Cardiac fibroblast (primary cell): ENCODE data around the gene SHROOM2.

Experiments
- DNase-seq, 2 donors: peaks; one replicate each; pipeline versions ENCODE4 v3.0.0 to v3.0.0-alpha.2; 2010; ENCODE audit warnings: low read depth in 2 of 2
- H3K4me3 ChIP-seq, 2 donors: replicated peaks in 1 of 2; 1 replicate in 1 of 2; 2 replicates in 1 of 2; pipeline ENCODE4 v1.5.1; 2011; ENCODE audit warnings: low read depth in 2 of 2, low read length in 2 of 2, mild to moderate bottlenecking in 2 of 2, moderate library complexity in 1 of 2
- CTCF ChIP-seq: IDR thresholded peaks from one replicate; pipeline ENCODE4 v1.5.1; 2011; ENCODE audit warnings: low read depth, mild to moderate bottlenecking, low read length, inconsistent platforms

SHROOM2 gene

GRCh38 chrX:9935436-9935835 is 149.2 kb downstream of the SHROOM2 start:
- DNase-seq = no peak
- H3K4me3 ChIP-seq = no peak overlapping the region
- TF ChIP-seq CTCF = no peak

GRCh38 chrX:9937761-9938160 is 151.5 kb downstream of the SHROOM2 start:
- H3K4me3 ChIP-seq = no peak overlapping the region
- no peak for DNase-seq
- TF ChIP-seq CTCF = no peak

- H3K4me3 ChIP-seq = no peak overlapping the region
- no peak for TF ChIP-seq CTCF
- no peak for DNase-seq
These were observed 152.3 kb downstream of the SHROOM2 start for GRCh38 chrX:9938516-9938915.

GRCh38 chrX:9940421-9940820 is 154.2 kb downstream of the SHROOM2 start:
- DNase-seq = peak; percentile 33 to 54
- H3K4me3 ChIP-seq = no peak overlapping the region
- no peak for TF ChIP-seq CTCF

GRCh38 chrX:9942086-9942485 is 155.9 kb downstream of the SHROOM2 start:
- no peak for DNase-seq
- H3K4me3 ChIP-seq = no peak overlapping the region
- TF ChIP-seq CTCF = no peak

GRCh38 chrX:9943420-9943819 is 157.2 kb downstream of the SHROOM2 start:
- DNase-seq = no peak
- H3K4me3 ChIP-seq = no peak overlapping the region
- TF ChIP-seq CTCF = no peak

GRCh38 chrX:9947131-9947794 is 161.0 kb downstream of the SHROOM2 start:
- H3K4me3 ChIP-seq = no peak overlapping the region
- no peak for DNase-seq
- TF ChIP-seq CTCF = no peak
